NCI-H1694 (cell line): ENCODE results near the gene SCARB1.

Experiments
- DNase-seq: peaks from one replicate; lab custom pipeline; 2025; lab: John Stamatoyannopoulos, UW

Gene SCARB1

DNA sequence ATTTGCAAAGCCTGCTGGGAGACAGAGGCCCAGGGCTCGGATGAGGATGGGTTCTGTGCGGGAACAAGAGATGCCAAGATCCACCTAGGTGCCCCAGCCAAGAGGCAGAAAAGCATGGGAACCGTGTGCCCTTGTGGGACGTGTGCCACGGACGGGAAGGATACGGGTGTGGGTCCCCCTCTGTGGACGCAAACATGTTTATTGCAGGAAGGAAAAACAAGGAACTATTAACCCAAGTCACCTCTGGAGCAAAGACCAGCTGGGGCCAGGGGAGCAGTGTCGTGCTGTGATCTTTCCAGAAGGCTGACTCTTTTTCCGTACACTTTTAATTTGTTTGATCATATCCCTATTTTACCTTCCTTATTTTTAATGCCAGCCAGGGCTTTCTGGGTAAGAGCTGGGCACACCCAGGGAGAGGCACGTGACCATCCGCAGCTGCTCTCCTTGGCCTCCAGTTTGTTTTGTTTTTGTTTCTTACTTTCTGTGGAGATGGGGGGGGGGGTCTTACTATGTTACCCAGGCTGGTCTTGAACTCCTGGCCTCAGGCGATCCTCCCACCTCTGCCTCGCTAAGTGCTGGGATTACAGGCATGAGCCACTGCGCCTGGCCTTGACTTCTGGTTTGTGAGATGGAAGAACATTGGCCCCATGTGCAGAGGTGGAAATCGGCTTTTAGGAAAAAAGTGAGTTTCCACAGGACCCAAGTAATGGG, 20.7 kb downstream of the SCARB1 start:
- DNase-seq = no peak

GRCh38 chr12:124842073-124842749, 21.5 kb downstream of the SCARB1 start:
- no peak for DNase-seq

DNA sequence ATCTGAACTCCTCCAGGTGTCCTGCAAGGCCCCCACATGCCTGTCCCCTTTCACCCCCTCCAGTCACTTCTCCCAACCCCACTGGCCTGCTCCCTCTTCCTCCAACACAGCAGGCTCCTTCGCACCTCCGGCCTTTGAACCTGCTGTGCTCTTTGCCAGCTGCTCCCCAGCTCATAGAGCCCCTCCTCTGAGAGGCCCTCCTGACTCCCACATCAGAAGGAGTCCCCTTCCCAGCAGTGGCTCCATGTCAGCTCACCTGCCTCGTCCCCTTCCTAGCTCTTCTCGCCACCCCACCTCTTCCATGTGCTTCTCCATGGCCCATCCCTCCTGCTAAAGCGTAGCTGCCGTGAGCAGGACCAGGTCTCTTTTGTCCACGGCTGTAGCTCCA, 22.1 kb downstream of the SCARB1 start:
- DNase-seq = no peak

DNA sequence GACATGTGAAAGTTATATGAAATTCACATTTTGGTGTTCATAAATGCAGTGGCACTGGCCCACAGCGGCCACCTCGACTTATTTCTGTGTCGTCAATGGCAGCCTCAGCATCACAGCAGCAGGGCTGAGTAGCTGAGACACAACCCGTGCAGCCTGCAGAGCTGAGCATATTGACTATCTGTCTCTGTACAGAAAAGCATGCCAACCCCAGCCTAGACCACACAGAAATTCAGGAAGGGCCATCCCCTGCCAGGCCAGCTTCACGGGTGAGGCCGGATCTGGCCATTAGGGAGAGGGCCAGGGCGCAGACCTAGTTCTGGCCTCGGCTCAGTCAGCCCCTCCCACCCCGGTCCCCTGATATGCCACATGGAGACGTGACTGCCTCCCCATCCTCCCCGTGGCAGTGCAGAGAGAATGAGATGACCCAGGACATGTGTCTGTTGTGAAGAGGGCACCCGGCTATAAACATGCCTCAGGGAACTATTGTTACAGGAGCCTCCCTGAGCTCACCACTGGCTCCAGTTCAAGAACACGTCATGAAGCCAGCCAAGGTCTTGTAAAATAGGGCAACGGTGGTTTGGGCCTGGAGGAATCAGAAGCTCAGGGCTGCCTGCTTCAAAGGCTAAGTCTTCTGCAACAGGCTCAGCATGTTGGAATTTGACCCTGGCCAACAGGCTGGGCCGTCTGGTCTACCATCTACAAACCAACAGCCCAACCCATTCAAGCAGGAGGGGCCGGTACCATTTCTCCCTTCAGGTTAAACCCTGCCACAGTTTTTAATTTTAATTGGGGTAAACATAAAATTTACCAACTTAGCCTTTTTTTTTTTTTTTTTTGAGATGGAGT, 25.5 kb downstream of the SCARB1 start:
- peak; percentile 72 for DNase-seq

- no peak for DNase-seq
Observed at GRCh38 chr12:124837249-124837897, 26.3 kb downstream of the SCARB1 start.

- no peak for DNase-seq
Observed at GRCh38 chr12:124836759-124837158, 26.9 kb downstream of the SCARB1 start.

- no peak for DNase-seq
Observed at GRCh38 chr12:124835656-124836410, 27.8 kb downstream of the SCARB1 start.

DNA sequence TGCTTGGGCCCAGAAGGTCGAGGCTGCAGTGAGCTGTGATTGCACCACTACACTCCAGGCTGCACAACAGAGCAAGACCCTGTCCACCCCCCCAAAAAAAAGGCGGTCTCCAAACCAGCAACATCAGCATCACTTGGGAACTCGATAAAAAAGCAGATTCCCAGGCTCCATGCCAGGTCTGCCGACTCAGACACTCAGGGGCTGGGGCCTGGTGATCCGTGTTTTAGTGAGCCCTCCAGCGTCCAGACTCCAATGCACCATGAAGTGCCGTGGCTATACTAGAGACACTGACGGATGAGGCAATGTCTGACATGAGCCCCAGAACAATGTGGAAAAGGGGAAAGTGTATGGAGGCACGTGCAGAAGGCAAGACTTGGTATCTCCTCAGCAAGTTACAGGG, 28.8 kb downstream of the SCARB1 start:
- DNase-seq = no peak

DNA sequence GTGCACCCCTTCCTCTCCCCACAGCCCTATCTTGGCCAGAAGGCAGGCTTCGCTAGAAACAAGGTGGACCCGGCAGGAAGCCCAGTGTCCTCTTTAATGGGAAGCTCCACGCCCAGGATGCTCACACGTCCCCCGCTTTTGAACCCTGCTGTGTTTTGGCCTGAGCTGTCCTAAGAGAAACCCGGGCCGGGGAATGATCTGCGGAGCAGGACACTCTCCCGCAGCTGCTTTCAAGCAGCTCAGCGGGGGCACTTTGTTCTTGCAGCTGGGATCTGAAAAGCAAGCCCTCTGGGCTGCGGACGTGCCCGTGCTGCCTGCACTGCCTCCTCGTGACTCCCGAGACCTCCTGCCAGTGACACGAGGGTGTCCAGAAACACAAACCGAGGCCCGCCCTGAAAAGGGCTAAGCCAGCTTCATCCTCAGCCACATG, 30.0 kb downstream of the SCARB1 start:
- DNase-seq = no peak

DNA sequence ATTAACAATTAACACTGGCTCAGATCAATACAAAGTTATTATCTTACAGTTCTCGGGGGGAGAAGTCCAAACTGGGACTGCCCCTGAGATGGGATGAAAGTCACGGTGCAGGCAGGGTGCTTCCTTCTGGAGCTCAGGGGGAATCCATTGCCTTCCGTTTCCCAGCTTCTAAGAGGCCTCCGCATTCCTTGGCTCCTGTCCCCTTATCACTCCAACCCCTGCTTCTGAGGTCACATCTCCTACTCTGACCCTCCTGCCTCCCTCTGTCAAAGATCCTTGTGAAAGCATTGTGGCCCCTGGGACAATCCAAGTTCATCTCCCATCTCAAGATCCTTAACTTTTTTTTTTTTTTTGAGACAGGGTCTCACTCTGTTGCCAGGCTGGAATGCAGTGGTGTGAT, 30.8 kb downstream of the SCARB1 start:
- DNase-seq = no peak

DNA sequence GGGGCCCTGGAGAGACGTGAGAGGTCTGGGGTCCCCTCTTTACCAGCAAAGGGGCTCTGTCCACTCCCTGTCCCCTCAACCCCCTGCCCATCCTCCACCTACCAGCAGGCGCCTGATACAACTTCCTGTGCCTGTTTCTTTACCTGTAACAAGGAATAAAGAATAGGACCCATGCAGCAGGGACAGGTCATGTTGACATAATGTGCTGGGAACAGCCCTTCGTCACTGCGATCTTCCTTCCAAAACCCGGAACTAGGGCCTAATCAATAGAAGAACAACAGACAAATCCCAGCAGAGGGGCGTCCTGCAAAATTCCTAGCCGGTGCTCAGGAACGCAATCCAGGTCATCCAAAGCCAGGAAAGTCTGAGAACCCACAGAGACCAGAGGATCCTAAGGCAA, 32.1 kb downstream of the SCARB1 start:
- no peak for DNase-seq

DNA sequence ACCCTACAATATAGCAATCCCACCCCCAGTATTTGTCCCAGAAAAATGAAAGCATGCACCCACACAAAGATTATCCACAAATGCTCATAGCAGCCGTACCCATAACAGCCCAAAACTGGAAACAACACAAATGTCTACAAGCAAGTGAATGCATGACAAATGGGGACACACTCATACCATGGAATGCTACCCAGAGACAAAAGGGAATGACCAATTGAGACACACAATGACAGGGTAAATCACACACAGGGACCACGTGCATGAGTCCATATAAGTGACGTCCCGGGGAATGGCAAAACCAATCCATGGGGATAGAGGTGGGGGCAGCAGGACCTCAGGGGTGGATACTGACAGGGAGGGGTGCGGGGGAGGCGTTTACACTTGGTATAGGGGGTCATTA, 33.4 kb downstream of the SCARB1 start:
- no peak for DNase-seq

DNA sequence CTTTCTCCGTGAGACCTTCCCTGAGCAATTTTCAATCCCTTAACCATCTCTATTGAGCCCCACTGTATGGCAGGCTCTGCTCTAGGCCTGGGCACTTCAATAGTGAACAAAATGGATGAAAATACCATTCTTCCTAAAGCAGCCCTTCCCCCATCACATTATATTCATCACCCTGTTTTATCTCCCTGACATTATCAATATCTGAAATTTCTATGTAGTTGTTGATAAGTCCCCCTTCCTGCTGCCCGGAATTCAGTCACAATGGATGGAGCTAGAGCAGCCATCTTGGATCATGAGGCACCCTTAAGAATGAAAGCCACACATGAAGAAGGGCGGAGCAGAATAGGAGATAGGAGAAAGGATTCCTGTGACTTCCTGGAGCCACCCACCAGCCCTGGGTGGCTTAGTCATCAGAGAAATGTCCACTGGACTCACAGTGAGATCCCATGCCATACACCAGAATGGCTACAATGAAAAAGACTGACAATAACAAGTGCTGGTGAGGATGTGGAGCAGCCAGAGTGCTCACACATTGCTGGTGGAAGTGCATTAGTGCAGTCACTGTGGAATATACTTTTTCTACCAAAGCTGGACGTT, 33.9 kb downstream of the SCARB1 start:
- DNase-seq = no peak

DNA sequence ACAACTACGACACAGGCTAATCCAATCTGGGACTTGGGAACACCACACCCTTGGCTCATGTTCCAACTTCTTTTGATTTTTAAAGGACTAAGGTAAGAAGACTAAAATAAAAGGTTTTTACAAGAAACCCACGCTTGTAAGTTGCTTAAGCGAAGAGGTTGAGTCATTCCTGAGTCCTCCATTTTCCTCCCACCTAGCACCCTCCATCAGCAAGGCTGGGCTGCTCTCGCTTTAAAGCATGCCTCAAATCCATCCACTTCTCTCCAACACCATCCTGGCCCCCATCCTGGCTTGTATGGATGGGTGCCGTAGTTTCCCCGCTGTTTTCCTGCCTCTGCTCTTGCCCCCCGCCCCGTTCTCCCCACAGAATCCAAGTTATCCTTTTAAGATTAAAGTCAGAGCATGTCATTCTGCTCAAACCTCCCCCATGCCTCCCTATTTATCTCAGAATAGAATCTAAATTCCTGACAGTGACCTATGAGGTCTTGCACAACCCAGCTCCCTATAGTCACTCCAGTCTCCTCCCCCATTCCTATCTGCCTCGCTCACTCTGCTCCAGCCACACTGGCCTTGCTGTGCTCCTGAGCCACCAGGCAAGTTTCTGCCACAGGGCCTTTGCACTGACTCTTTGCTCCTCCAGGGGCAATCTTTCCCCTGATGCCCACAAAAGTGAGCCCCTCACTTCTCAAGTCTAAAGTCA, 34.5 kb downstream of the SCARB1 start:
- DNase-seq = no peak

DNA sequence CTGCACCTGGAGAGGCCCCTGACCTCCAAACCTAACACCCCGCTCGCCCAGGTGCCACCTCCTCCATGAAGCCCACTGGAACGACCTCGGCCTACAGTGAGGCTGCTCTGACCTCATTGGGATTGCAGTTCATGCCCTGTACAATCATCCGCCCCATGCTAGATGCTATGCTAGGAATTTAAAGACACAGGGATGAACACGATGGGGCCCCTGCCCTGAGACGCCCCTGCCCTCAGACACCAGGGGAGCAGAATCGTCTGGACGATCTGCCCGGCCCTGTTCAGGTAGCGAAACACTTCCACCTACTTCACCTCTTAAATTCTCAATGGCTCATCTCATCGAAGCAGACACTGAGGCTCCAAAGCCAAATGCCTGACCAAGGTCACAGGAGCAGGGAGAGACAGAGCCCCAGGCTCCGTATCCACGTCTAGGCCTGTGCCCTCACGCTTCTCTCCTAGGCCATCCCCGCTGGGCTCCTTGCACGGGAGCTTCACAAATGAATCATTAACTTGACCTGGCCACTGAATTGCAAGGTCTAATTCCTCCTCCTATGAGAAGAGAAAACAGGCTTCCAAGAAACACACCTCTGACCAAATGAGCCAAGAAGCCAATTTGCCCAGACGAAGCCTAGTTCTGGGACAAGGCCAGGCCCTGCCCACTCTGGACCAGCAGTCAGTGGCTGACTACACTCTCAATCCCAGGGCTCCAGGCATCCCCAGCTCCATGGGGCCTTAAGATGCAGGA, 35.2 kb downstream of the SCARB1 start:
- no peak for DNase-seq

DNA sequence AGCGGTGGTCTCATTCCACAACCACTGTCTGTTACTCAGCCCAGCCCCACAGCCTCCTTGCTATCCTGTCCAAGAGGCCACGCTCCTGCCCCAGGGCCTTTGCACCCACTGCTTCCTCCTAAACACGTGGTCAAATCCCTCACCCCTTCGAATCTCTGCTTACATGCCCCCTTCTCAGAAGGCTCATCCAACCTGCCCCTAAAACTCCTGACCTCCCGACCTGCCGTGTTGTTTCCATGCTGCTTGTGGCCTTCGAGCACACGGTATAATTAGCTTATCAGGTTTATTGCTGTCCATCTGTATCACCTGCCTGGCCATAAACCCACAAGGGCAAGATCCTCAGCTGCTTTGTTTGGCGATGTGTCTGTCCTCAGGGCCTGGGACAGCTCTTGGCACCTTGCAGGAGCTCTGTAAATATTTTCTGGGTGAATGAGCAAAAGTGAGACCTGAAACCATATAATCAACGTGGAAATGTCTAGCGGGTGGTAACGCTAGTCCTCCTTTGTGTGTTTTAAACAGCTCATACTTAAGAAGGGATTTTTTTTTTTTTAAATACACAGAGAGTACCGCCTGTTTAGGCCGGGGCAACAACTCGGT, 36.0 kb downstream of the SCARB1 start:
- no peak for DNase-seq

DNA sequence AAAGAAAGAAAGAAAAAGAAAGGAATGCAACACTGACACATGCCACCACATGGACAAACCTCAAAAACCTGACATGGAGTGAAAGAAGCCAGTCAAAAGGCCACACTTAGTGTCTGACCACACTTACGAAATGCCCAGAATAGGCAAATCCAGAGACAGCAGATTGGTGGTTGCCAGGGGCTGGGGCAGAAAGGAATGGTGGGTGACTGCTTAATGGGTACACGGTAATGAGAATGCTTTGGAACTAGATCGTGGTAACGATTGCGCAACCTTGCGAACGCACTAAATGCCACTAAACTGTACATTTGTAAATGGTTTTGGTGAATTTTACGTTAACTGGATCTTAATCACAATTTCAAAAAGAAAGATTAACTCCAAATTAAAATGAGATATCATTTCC, 39.5 kb downstream of the SCARB1 start:
- DNase-seq = no peak

DNA sequence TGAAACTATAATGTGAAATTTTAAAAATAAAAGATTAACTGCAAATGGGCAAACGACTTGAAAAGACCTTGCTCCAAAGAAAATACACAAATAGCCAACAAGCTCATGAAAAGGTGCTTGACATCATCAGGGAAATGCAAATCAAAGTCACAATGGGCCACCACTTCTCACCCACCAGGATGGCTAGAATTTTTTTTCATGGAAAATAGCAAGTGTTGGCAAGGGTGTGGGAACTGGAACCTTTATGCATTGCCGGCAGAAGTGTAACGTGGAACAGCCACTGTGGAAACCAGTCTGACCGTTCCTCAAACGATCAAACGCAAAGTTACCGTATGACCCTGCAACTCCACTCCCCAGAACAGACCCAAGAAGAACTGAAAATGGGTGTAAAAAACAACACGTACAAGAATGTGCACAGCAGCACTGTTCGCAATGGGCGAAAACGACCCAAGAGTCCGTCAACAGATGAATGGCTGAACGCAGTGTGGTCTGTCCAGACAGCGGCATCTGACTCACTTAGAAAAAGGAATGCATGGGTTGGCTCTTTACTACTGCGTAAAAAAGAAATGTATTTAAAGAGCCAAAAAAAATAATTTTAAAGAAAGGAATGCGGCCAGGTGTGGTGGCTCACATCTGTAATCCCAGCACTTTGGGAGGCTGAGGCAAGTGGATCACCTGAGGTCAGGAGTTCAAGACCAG, 40.2 kb downstream of the SCARB1 start:
- DNase-seq = no peak

DNA sequence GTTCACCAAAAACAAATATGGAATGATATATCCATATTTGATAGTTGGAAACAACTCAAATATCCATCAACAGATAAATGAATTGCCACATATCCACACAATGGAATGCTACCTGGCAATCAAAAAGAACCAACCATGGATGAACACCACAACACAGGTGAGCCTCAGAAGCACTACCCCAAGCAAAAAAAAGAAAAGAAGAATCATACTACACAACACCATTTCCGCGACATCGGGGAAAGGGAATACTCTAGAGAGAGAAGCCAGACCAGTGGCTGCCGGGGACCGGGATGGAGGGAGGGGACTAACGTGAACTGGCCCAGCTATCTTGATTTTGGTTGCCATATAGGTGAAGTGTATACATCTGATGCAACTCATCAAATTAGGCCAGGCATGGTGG, 41.4 kb downstream of the SCARB1 start:
- DNase-seq = no peak
